ENCODE results near the gene OPN5.

DNA sequence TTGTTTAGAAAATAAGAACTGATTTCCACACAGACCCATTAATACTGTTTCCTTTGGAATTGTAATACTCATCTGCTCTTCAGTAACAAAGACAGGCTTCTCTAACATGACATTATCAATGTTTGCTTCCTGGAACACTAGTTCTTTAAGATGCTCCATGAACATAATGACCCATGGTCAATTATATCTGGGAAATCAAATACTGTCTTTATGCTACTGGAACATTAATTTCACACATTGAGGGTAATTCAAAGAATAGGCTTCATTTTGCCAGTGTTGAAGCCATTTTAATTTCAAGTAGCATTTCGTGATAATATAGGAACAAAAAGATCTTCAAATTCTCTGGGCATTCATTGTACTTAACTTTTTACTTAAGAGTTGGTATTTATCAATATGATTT, 80.9 kb downstream of the OPN5 start:
- TF ChIP-seq, protein P1, sequence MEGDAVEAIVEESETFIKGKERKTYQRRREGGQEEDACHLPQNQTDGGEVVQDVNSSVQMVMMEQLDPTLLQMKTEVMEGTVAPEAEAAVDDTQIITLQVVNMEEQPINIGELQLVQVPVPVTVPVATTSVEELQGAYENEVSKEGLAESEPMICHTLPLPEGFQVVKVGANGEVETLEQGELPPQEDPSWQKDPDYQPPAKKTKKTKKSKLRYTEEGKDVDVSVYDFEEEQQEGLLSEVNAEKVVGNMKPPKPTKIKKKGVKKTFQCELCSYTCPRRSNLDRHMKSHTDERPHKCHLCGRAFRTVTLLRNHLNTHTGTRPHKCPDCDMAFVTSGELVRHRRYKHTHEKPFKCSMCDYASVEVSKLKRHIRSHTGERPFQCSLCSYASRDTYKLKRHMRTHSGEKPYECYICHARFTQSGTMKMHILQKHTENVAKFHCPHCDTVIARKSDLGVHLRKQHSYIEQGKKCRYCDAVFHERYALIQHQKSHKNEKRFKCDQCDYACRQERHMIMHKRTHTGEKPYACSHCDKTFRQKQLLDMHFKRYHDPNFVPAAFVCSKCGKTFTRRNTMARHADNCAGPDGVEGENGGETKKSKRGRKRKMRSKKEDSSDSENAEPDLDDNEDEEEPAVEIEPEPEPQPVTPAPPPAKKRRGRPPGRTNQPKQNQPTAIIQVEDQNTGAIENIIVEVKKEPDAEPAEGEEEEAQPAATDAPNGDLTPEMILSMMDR (IDR thresholded peaks at IDR 0.05; ENCODE audit: low read length), result no peak
- TF ChIP-seq EZH2phosphoT487 (IDR thresholded peaks at IDR 0.05; ENCODE audit: low read length) (no peak), EZH2 (optimal IDR thresholded peaks at IDR 0.05; ENCODE audit: low read depth, low read length) (no peak)

All from MM.1S (cell line).